Measurements from ENCODE around the gene SUPT3H. TPM values are rescaled to one million over a fixed set of nuclear protein-coding genes. Genes with fewer than 3 reads are reported as not detected.

SUPT3H gene
- total RNA-seq, 1 donor from 2014 or later: 23.2 TPM

DNA sequence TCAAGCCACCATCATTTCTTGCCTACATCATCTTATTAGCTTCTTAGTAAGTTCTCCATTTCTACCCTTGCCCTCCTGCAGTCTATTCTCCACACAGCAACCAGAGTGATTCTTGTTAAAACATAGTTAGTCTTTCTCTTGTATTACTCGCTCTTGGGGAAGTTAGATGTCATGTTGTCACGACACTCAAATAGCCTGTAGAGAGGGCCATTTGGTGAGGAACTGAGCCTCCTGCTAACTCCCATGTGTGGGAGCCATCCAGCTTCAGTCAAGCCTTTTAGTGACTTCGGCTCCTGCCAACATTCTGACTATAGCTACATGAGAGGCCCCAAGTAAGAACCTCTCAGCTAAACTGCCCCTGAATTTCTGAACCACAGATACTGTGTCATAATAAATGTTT lies 594.8 kb downstream of the SUPT3H start:
- H3K9me3 Mint-ChIP-seq: peaks cover 14% of the 10 kb centered on the region
- H3K4me3 Mint-ChIP-seq: no peak overlapping the region
- DNase-seq (ENCODE audit: low spot score in 2 of 2, unreplicated experiment in 2 of 2): no peak
- no peaks in the 10 kb centered on the region for H3K27me3 Mint-ChIP-seq (ENCODE audit: low read depth)
- no peak overlapping the region for H3K27ac Mint-ChIP-seq
- H3K36me3 Mint-ChIP-seq: no peaks in the 10 kb centered on the region
- H3K4me1 Mint-ChIP-seq: no peaks in the 10 kb centered on the region
- TF ChIP-seq, protein P1, sequence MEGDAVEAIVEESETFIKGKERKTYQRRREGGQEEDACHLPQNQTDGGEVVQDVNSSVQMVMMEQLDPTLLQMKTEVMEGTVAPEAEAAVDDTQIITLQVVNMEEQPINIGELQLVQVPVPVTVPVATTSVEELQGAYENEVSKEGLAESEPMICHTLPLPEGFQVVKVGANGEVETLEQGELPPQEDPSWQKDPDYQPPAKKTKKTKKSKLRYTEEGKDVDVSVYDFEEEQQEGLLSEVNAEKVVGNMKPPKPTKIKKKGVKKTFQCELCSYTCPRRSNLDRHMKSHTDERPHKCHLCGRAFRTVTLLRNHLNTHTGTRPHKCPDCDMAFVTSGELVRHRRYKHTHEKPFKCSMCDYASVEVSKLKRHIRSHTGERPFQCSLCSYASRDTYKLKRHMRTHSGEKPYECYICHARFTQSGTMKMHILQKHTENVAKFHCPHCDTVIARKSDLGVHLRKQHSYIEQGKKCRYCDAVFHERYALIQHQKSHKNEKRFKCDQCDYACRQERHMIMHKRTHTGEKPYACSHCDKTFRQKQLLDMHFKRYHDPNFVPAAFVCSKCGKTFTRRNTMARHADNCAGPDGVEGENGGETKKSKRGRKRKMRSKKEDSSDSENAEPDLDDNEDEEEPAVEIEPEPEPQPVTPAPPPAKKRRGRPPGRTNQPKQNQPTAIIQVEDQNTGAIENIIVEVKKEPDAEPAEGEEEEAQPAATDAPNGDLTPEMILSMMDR (IDR thresholded peaks at IDR 0.05; ENCODE audit: unreplicated experiment): no peak

DNA sequence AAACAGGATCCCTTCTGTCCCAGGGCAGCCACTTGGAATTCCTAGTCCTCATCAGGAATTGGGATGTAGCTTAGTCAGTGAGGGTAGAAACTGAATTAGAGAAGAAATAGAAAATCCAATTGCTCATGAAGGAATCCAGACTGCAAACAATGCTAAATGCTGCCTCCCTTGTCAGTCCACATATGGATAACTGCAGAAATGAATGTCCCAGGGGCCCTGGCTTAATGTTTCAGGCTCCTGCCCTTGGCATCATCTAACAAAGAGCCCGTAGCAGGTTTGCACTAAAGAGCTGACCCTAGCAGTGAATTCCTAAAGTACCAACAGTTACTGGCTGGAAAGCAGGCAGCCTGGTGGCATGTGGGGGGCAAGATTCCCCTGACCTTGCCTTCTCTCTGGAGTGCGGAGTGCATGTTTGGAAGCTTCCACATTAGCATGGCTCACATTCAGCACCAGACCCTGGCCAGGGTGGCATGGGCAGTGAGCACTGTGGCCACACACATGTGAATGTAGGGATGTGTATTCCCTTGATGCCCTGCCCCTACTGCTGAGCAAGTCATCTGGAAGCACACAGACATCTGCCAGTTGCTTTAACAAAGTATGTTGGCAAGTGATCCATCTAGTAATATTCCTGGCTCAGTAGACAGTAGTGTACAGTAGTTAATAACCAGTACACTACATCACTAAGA lies 595.7 kb downstream of the SUPT3H start:
- TF ChIP-seq, protein P1 (IDR thresholded peaks at IDR 0.05; ENCODE audit: unreplicated experiment): no peak
- no peaks in the 10 kb centered on the region for H3K4me1 Mint-ChIP-seq

DNA sequence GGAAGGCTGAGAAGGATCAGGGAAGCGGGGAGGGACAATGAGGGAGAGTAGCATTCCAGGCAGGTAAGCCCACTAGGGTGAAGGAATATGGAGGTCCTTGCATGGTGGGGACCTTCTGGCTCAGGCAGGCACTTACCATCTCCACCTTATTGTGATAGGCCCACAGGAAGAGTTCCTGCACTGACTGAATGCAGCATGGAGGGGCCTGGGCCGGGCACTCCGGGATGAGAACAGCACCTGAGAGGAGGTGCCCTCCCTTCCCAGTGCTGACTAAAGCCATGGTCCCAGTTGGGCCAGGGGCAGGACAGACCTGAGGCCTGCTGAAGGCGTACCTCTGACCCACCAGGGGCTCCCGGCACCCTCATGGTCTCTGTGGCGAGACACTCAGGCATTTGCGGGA lies 597.6 kb downstream of the SUPT3H start:
- no peaks in the 10 kb centered on the region for H3K36me3 Mint-ChIP-seq
- DNase-seq (ENCODE audit: low spot score in 2 of 2, unreplicated experiment in 2 of 2): no peak
- H3K4me1 Mint-ChIP-seq: no peaks in the 10 kb centered on the region
- TF ChIP-seq, protein P1 (IDR thresholded peaks at IDR 0.05; ENCODE audit: unreplicated experiment): no peak
- peaks cover 13% of the 10 kb centered on the region for H3K9me3 Mint-ChIP-seq
- no peak overlapping the region for H3K4me3 Mint-ChIP-seq
- H3K27me3 Mint-ChIP-seq (ENCODE audit: low read depth): no peaks in the 10 kb centered on the region
- H3K27ac Mint-ChIP-seq: no peak overlapping the region

More for the DNA sequence above, 595.7 kb downstream of the SUPT3H start:
- DNase-seq (ENCODE audit: low spot score in 2 of 2, unreplicated experiment in 2 of 2): no peak
- Mint-ChIP-seq H3K4me3 (no peak overlapping the region), H3K36me3 (no peaks in the 10 kb centered on the region), H3K27ac (no peak overlapping the region), H3K9me3 (peaks cover 14% of the 10 kb centered on the region), H3K27me3 (ENCODE audit: low read depth) (no peaks in the 10 kb centered on the region)

DNA sequence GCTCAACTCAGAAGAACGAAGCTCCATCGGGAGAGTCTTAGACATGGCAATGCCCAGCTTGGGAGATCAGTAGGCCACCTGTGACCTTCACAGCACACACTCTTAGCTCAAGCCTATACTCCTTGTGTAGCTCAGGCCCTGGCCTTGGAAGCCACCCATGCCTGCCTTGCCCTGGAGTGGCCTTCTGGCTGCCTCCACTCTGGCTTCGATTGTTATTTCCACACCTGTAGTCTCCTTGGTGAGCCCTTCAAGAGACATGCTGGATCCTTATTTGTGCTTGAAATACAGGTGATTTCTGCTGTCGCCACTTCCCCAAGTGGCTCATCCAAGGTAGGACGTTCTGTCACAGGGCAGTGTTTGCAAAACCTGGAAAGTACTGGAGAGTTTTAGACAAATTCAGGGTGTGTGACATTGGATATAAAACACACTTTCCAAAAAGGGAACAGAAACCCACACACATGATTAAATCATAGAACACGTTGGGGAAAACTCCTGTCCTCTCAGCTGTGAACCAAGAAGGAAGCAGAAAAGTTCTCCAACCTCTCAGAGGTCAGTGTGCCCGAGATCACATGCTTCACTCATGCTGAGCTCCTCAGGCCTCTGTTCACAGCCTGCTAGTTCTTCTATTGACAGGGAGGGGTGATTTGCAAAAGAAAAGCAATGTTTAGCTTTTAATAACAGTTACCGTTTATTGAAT lies 598.5 kb downstream of the SUPT3H start:
- H3K36me3 Mint-ChIP-seq: no peaks in the 10 kb centered on the region
- H3K4me3 Mint-ChIP-seq: no peak overlapping the region
- H3K9me3 Mint-ChIP-seq: peaks cover 18% of the 10 kb centered on the region
- no peak overlapping the region for H3K27ac Mint-ChIP-seq
- no peak for DNase-seq (ENCODE audit: low spot score in 2 of 2, unreplicated experiment in 2 of 2)
- H3K27me3 Mint-ChIP-seq (ENCODE audit: low read depth): no peaks in the 10 kb centered on the region
- H3K4me1 Mint-ChIP-seq: no peaks in the 10 kb centered on the region
- TF ChIP-seq, protein P1 (IDR thresholded peaks at IDR 0.05; ENCODE audit: unreplicated experiment): no peak

Small RNA genes within 50 kb of the gene (microRNA-seq; reads per million reads assigned to microRNA genes)
- not detected for gene MIR586

Other genes starting within 250 kb of the SUPT3H start
- gene RUNX2, start 49.6 kb downstream of the SUPT3H start, total RNA-seq: 4.4 to 4.9 TPM (median 4.8 TPM) in 3 replicates